Activated CD4-positive, alpha-beta T cell treated with anti-CD3 and anti-CD28 coated beads, Interleukin-2, amount 50 U/mL, for 48 hours (primary cell): ENCODE data around the gene SEMA4C.

Source experiments
- DNase-seq, 2 experiments: peaks; one replicate each; pipeline ENCODE4 v3.0.0-alpha.2; 2020

Gene SEMA4C

GRCh38 chr2:96869822-96870625, at the start of gene SEMA4C:
SEMA4C (minus strand) TSS chr2:96870080; CDS start chr2:96867886, 2,194 bp downstream.
- DNase-seq: peak; percentile 44 to 47

GRCh38 chr2:96918754-96919550, 49.1 kb upstream of the SEMA4C start:
- no peak for DNase-seq

- DNase-seq: no peak
Observed at GRCh38 chr2:96918092-96918753, 48.3 kb upstream of the SEMA4C start.

GRCh38 chr2:96916646-96917543, 47.0 kb upstream of the SEMA4C start:
- no peak for DNase-seq

GRCh38 chr2:96916156-96916630, 46.3 kb upstream of the SEMA4C start:
- no peak for DNase-seq

- DNase-seq: no peak
Observed at GRCh38 chr2:96914332-96914731, 44.5 kb upstream of the SEMA4C start.

GRCh38 chr2:96913398-96914202, 43.7 kb upstream of the SEMA4C start:
- peak; percentile 56 to 63 for DNase-seq

GRCh38 chr2:96913117-96913397, 43.2 kb upstream of the SEMA4C start:
- no peak for DNase-seq

- DNase-seq: no peak
Observed at GRCh38 chr2:96912346-96913116, 42.7 kb upstream of the SEMA4C start.

GRCh38 chr2:96909611-96910021, 39.7 kb upstream of the SEMA4C start:
- no peak for DNase-seq

GRCh38 chr2:96907115-96908041, 37.5 kb upstream of the SEMA4C start:
- no peak for DNase-seq

GRCh38 chr2:96906729-96907114, 36.8 kb upstream of the SEMA4C start:
- no peak for DNase-seq

- no peak for DNase-seq
Observed at GRCh38 chr2:96903815-96904214, 33.9 kb upstream of the SEMA4C start.

- DNase-seq: no peak
Observed at GRCh38 chr2:96903318-96903717, 33.4 kb upstream of the SEMA4C start.

- no peak for DNase-seq
Observed at GRCh38 chr2:96900237-96900636, 30.4 kb upstream of the SEMA4C start.

- DNase-seq: no peak
Observed at GRCh38 chr2:96899413-96899741, 29.5 kb upstream of the SEMA4C start.

GRCh38 chr2:96898641-96899412, 28.9 kb upstream of the SEMA4C start:
- no peak for DNase-seq

GRCh38 chr2:96898135-96898505, 28.2 kb upstream of the SEMA4C start:
- DNase-seq: no peak

- no peak for DNase-seq
Observed at GRCh38 chr2:96897491-96898134, 27.7 kb upstream of the SEMA4C start.
